ENCODE results near the gene LY6G6D. TPM values are rescaled to one million over a fixed set of nuclear protein-coding genes. Genes with fewer than 3 reads are reported as not detected.

Gene LY6G6D
- total and polyA plus RNA-seq, 2 of the 13 experiments (the other 11 are each of a cell fraction or from before 2014, with no cell fraction given), result not detected

DNA sequence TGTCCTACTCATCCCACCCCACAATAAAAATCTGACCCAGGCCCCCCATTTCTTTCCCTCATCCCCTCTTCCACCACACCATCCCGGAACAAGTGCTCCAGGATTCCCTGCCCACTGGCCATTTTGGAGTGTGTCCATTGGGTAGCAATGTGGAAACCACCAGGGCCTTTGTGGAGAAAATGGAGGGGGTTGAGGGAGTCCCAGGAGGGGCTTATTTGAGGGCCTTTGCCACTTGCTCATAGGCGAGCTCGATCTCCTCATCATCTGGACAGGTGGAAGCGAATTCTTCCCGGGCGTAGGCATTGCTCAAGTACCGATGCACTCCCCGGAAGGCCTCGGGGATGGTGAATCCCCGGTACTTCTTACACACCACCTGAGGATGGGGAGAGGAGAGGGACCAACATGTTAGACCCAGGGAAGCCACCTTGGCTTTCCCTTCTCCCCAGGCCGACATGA is 15.5 kb downstream of the LY6G6D start:
- Histone ChIP-seq H3K27me3 (ENCODE audit: control insufficient read depth in 1 of 2, insufficient read depth in 2 of 2, low read length in 2 of 2) (no peaks in the 10 kb centered on the region; a peak in 1 of 5 replicates), H3K9ac (ENCODE audit: insufficient read depth, low read depth, low read length) (no peak overlapping the region), H3K79me2 (ENCODE audit: insufficient read depth, low read length) (peaks cover 27% of the 10 kb centered on the region), H3K36me3 (replicated peaks in 1 of 2; ENCODE audit: control insufficient read depth in 1 of 2, insufficient read depth in 2 of 2, low read length in 2 of 2) (peaks cover 24 to 42% of the 10 kb centered on the region in 2 experiments), H3K4me2 (ENCODE audit: low read depth, low read length) (0 out of 2 replicates have a peak overlapping the region, but pooled peaks have one; percentile 86), H3K27ac (ENCODE audit: extremely low read length, insufficient read depth, low read length) (peak overlapping the region; percentile 11), H3K4me1 (ENCODE audit: insufficient read depth, low read length) (peaks cover 57% of the 10 kb centered on the region), H2AFZ (ENCODE audit: low read length) (no peak overlapping the region), H4K20me1 (ENCODE audit: insufficient read depth, low read length) (peaks cover 33% of the 10 kb centered on the region; the same call in 1 of the 2 replicates), H3K4me3 (replicated peaks in 1 of 3; ENCODE audit: insufficient read depth in 1 of 3, low read depth in 2 of 3, low read length in 3 of 3) (no peak overlapping the region; a peak in 1 of 6 replicates), H3K9me3 (ENCODE audit: low read length) (no peaks in the 10 kb centered on the region)
- intact Hi-C loops (cut with micrococcal nuclease; ENCODE audit: unreplicated experiment) (no loop called here), in situ Hi-C loops (cut with HindIII; ENCODE audit: extremely low pct_ligation_motif_present, low pct_unique_long_range_greater_than_20kb) (loop anchor here (5.0 kb wide), 1 partner anchor 37 kb away; no protein-coding TSS in a partner anchor)
- CTCF ChIA-PET (ENCODE audit: low intra/inter-chr PET ratio, low total read pairs), result interaction anchor here (4.2 kb wide), 1 partner anchor 39 kb away, joined by 74 read pairs; no protein-coding TSS in a partner anchor
- BruUV-seq (replicated peaks), result no TSS peak
- WGBS (ENCODE audit: low lambda C conversion rate), result over 99% methylated on average over 10 of the region's 11 CpGs
- peak; percentile 21 for FAIRE-seq
- POLR2A ChIA-PET, result interaction anchor here (0.6 to 11.3 kb wide), 18 partner anchors 8 to 221 kb away, joined by 3 to 279 read pairs (median 6); partner anchors contain the start of genes ABHD16A, CLIC1, HSPA1A and HSPA1B
- ATAC-seq, result no peak
- DNase-seq (ENCODE audit: low spot score), result no peak
- TF ChIP-seq HNRNPL (IDR thresholded peaks at IDR 0.05; ENCODE audit: low read depth, low read length) (no peak), ZSCAN12 (CRISPR knock-in tag; IDR thresholded peaks at IDR 0.05) (no peak), NFE2 (CRISPR knock-in tag; IDR thresholded peaks at IDR 0.05) (no peak), ZNF773 (CRISPR knock-in tag; IDR thresholded peaks at IDR 0.05; ENCODE audit: borderline replicate concordance) (no peak), IKZF4 (CRISPR knock-in tag; IDR thresholded peaks at IDR 0.05; ENCODE audit: borderline replicate concordance, low read depth, not compliant biosample characterization) (no peak), ZNF746 (CRISPR knock-in tag; IDR thresholded peaks at IDR 0.05) (peak; percentile 38; the same call in 1 of the 2 replicates), RAD51 (IDR thresholded peaks at IDR 0.05; ENCODE audit: borderline replicate concordance) (no peak), NFKB2 (CRISPR knock-in tag; IDR thresholded peaks at IDR 0.05; ENCODE audit: borderline replicate concordance) (no peak), ZNF850 (CRISPR knock-in tag; conservative IDR thresholded peaks at IDR 0.05) (no peak)
- TF ChIP-seq, protein P1, sequence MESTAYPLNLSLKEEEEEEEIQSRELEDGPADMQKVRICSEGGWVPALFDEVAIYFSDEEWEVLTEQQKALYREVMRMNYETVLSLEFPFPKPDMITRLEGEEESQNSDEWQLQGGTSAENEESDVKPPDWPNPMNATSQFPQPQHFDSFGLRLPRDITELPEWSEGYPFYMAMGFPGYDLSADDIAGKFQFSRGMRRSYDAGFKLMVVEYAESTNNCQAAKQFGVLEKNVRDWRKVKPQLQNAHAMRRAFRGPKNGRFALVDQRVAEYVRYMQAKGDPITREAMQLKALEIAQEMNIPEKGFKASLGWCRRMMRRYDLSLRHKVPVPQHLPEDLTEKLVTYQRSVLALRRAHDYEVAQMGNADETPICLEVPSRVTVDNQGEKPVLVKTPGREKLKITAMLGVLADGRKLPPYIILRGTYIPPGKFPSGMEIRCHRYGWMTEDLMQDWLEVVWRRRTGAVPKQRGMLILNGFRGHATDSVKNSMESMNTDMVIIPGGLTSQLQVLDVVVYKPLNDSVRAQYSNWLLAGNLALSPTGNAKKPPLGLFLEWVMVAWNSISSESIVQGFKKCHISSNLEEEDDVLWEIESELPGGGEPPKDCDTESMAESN (CRISPR knock-in tag; conservative IDR thresholded peaks at IDR 0.05), result 0 out of 2 replicates have a peak, but pooled peaks have one; percentile 16
- TF ChIP-seq, protein P2, sequence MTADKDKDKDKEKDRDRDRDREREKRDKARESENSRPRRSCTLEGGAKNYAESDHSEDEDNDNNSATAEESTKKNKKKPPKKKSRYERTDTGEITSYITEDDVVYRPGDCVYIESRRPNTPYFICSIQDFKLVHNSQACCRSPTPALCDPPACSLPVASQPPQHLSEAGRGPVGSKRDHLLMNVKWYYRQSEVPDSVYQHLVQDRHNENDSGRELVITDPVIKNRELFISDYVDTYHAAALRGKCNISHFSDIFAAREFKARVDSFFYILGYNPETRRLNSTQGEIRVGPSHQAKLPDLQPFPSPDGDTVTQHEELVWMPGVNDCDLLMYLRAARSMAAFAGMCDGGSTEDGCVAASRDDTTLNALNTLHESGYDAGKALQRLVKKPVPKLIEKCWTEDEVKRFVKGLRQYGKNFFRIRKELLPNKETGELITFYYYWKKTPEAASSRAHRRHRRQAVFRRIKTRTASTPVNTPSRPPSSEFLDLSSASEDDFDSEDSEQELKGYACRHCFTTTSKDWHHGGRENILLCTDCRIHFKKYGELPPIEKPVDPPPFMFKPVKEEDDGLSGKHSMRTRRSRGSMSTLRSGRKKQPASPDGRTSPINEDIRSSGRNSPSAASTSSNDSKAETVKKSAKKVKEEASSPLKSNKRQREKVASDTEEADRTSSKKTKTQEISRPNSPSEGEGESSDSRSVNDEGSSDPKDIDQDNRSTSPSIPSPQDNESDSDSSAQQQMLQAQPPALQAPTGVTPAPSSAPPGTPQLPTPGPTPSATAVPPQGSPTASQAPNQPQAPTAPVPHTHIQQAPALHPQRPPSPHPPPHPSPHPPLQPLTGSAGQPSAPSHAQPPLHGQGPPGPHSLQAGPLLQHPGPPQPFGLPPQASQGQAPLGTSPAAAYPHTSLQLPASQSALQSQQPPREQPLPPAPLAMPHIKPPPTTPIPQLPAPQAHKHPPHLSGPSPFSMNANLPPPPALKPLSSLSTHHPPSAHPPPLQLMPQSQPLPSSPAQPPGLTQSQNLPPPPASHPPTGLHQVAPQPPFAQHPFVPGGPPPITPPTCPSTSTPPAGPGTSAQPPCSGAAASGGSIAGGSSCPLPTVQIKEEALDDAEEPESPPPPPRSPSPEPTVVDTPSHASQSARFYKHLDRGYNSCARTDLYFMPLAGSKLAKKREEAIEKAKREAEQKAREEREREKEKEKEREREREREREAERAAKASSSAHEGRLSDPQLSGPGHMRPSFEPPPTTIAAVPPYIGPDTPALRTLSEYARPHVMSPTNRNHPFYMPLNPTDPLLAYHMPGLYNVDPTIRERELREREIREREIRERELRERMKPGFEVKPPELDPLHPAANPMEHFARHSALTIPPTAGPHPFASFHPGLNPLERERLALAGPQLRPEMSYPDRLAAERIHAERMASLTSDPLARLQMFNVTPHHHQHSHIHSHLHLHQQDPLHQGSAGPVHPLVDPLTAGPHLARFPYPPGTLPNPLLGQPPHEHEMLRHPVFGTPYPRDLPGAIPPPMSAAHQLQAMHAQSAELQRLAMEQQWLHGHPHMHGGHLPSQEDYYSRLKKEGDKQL (CRISPR knock-in tag; IDR thresholded peaks at IDR 0.05; ENCODE audit: low read depth), result no peak
- TF ChIP-seq, protein P3, sequence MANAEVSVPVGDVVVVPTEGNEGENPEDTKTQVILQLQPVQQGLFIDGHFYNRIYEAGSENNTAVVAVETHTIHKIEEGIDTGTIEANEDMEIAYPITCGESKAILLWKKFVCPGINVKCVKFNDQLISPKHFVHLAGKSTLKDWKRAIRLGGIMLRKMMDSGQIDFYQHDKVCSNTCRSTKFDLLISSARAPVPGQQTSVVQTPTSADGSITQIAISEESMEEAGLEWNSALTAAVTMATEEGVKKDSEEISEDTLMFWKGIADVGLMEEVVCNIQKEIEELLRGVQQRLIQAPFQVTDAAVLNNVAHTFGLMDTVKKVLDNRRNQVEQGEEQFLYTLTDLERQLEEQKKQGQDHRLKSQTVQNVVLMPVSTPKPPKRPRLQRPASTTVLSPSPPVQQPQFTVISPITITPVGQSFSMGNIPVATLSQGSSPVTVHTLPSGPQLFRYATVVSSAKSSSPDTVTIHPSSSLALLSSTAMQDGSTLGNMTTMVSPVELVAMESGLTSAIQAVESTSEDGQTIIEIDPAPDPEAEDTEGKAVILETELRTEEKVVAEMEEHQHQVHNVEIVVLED (CRISPR knock-in tag; IDR thresholded peaks at IDR 0.05; ENCODE audit: borderline replicate concordance), result no peak

All from HepG2 (cell line).